Neural progenitor cell (in vitro differentiated cells): ENCODE data around the gene SMIM43.

Experiments
- CTCF ChIP-seq: fragments of 200-600 bp; sonication (generic); IDR thresholded peaks from 2 replicates; pipeline ENCODE4 v1.5.1; 2017; ENCODE audit warnings: antibody characterized with exemption, mild to moderate bottlenecking
- EZH2phosphoT487 ChIP-seq: fragments of 200-600 bp; sonication (generic); IDR thresholded peaks from 2 replicates; pipeline ENCODE4 v1.6.1; 2017; ENCODE audit warnings: antibody characterized with exemption

GRCh38 chr4:121742794-121743193 is 22.2 kb downstream of the SMIM43 start:
- TF ChIP-seq CTCF, result no peak
- TF ChIP-seq EZH2phosphoT487, result no peak
